GM21825 (cell line): Measurements from ENCODE around the gene JAKMIP3.

Experiments used
- ATAC-seq: cut with Tn5 transposase; IDR thresholded peaks from one replicate; pipeline ENCODE4 v1.9.1; 2021; ENCODE audit warnings: mild to moderate bottlenecking, moderate library complexity; ENCODE audit not compliant: unreplicated experiment

Gene JAKMIP3

GRCh38 chr10:132097609-132098377 lies 32.0 kb downstream of the JAKMIP3 start:
- ATAC-seq = no peak

GRCh38 chr10:132098539-132099388 lies 33.0 kb downstream of the JAKMIP3 start:
- ATAC-seq = no peak

- no peak for ATAC-seq
Measured at GRCh38 chr10:132099389-132100090, 33.8 kb downstream of the JAKMIP3 start.

- no peak for ATAC-seq
Measured at GRCh38 chr10:132100091-132100481, 34.3 kb downstream of the JAKMIP3 start.

GRCh38 chr10:132100556-132101349 lies 35.0 kb downstream of the JAKMIP3 start:
- no peak for ATAC-seq

GRCh38 chr10:132101529-132101928 lies 35.8 kb downstream of the JAKMIP3 start:
- no peak for ATAC-seq

- no peak for ATAC-seq
Measured at GRCh38 chr10:132102071-132102716, 36.4 kb downstream of the JAKMIP3 start.

- no peak for ATAC-seq
Measured at GRCh38 chr10:132102717-132103110, 37.0 kb downstream of the JAKMIP3 start.

- ATAC-seq = no peak
Measured at GRCh38 chr10:132103116-132103910, 37.6 kb downstream of the JAKMIP3 start.

- no peak for ATAC-seq
Measured at GRCh38 chr10:132104062-132104461, 38.3 kb downstream of the JAKMIP3 start.

GRCh38 chr10:132104471-132105301 lies 38.9 kb downstream of the JAKMIP3 start:
- ATAC-seq = no peak

GRCh38 chr10:132105302-132105995 lies 39.7 kb downstream of the JAKMIP3 start:
- no peak for ATAC-seq

GRCh38 chr10:132106431-132106830 lies 40.7 kb downstream of the JAKMIP3 start:
- no peak for ATAC-seq

GRCh38 chr10:132107186-132107948 lies 41.6 kb downstream of the JAKMIP3 start:
- ATAC-seq = no peak

- ATAC-seq = no peak
Measured at GRCh38 chr10:132107949-132108877, 42.5 kb downstream of the JAKMIP3 start.
